ACC112 (cell line): ENCODE measurements around the gene TRUB1.
A peak's percentile ranks its signal among the peaks of the same experiment; 100 is the strongest.

Source experiments
- H2AFZ ChIP-seq: fragments of 200-600 bp; sonication (generic); one replicate; pipeline ENCODE4 v1.6.0; 2017; ENCODE audit warnings: antibody characterized with exemption, low read length; ENCODE audit not compliant: unreplicated experiment
- H3K27ac ChIP-seq: fragments of 200-600 bp; sonication (generic); 2 replicates; pipeline ENCODE4 v1.5.1; 2014; ENCODE audit warnings: low read depth, mild to moderate bottlenecking, antibody characterized with exemption, low read length, moderate library complexity
- H3K27me3 ChIP-seq: fragments of 200-600 bp; sonication (generic); 2 replicates; pipeline ENCODE4 v1.6.1; 2014; ENCODE audit warnings: mild to moderate bottlenecking, antibody characterized with exemption, low read length, moderate library complexity, mixed read lengths; ENCODE audit not compliant: insufficient read depth
- H3K36me3 ChIP-seq: fragments of 200-600 bp; sonication (generic); 2 replicates; pipeline ENCODE4 v1.6.1; 2016; ENCODE audit warnings: mild to moderate bottlenecking, antibody characterized with exemption, low read length, moderate library complexity, mixed read lengths; ENCODE audit not compliant: insufficient read depth
- H3K4me1 ChIP-seq: fragments of 200-600 bp; sonication (generic); one replicate; pipeline ENCODE4 v1.6.1; 2016; ENCODE audit warnings: low read length, mixed read lengths; ENCODE audit not compliant: insufficient read depth, unreplicated experiment, control insufficient read depth
- H3K4me3 ChIP-seq: fragments of 200-600 bp; sonication (generic); 2 replicates; pipeline ENCODE4 v1.5.1; 2014; ENCODE audit warnings: mild to moderate bottlenecking, low read depth, low read length
- H3K79me2 ChIP-seq: fragments of 200-600 bp; sonication (generic); one replicate; pipeline ENCODE4 v1.6.0; 2016; ENCODE audit warnings: low read length; ENCODE audit not compliant: control insufficient read depth, unreplicated experiment, insufficient read depth

Gene TRUB1

GRCh38 chr10:115001506-115002381 lies 63.7 kb downstream of the TRUB1 start:
- peak overlapping the region; percentile 54; the same call in 1 of the 2 replicates for H3K4me3 ChIP-seq

GRCh38 chr10:115003396-115003795 lies 65.4 kb downstream of the TRUB1 start:
- Histone ChIP-seq H3K27ac (no peak overlapping the region), H3K4me1 (no peaks in the 10 kb centered on the region), H3K79me2 (no peaks in the 10 kb centered on the region), H3K36me3 (no peaks in the 10 kb centered on the region), H3K27me3 (peaks cover 9% of the 10 kb centered on the region; the same call in 1 of the 2 replicates), H3K4me3 (no peak overlapping the region), H2AFZ (no peak overlapping the region)

More at GRCh38 chr10:115001506-115002381, 63.7 kb downstream of the TRUB1 start:
- Histone ChIP-seq H3K79me2 (no peaks in the 10 kb centered on the region), H3K4me1 (no peaks in the 10 kb centered on the region), H3K27me3 (peaks cover 9% of the 10 kb centered on the region; the same call in 1 of the 2 replicates), H3K36me3 (no peaks in the 10 kb centered on the region), H3K27ac (no peak overlapping the region), H2AFZ (peak overlapping the region; percentile 50)

- H3K4me1 ChIP-seq, result no peaks in the 10 kb centered on the region
- H2AFZ ChIP-seq, result no peak overlapping the region
- no peaks in the 10 kb centered on the region for H3K79me2 ChIP-seq
- peaks cover 10% of the 10 kb centered on the region; the same call in 1 of the 2 replicates for H3K27me3 ChIP-seq
- no peak overlapping the region for H3K4me3 ChIP-seq
- no peaks in the 10 kb centered on the region for H3K36me3 ChIP-seq
- H3K27ac ChIP-seq, result no peak overlapping the region
These were observed 66.4 kb downstream of the TRUB1 start for GRCh38 chr10:115004236-115004862.

- H3K4me1 ChIP-seq, result no peaks in the 10 kb centered on the region
- no peak overlapping the region for H2AFZ ChIP-seq
- H3K27ac ChIP-seq, result no peak overlapping the region
- peaks cover 16% of the 10 kb centered on the region; the same call in 1 of the 2 replicates for H3K27me3 ChIP-seq
- H3K79me2 ChIP-seq, result no peaks in the 10 kb centered on the region
- H3K36me3 ChIP-seq, result no peaks in the 10 kb centered on the region
- no peak overlapping the region for H3K4me3 ChIP-seq
These were observed 67.8 kb downstream of the TRUB1 start for GRCh38 chr10:115005771-115006170.

GRCh38 chr10:115018185-115018931 lies 80.4 kb downstream of the TRUB1 start:
- Histone ChIP-seq H3K4me1 (no peaks in the 10 kb centered on the region), H3K79me2 (no peaks in the 10 kb centered on the region), H3K4me3 (no peak overlapping the region), H3K27ac (no peak overlapping the region), H2AFZ (no peak overlapping the region), H3K36me3 (no peaks in the 10 kb centered on the region), H3K27me3 (peaks cover 4% of the 10 kb centered on the region; the same call in 1 of the 2 replicates)

GRCh38 chr10:115020449-115020848 lies 82.5 kb downstream of the TRUB1 start:
- H3K4me1 ChIP-seq, result no peaks in the 10 kb centered on the region
- H3K4me3 ChIP-seq, result no peak overlapping the region
- no peaks in the 10 kb centered on the region for H3K79me2 ChIP-seq
- H3K36me3 ChIP-seq, result no peaks in the 10 kb centered on the region
- H3K27ac ChIP-seq, result no peak overlapping the region
- peaks cover 9% of the 10 kb centered on the region; the same call in 1 of the 2 replicates for H3K27me3 ChIP-seq
- H2AFZ ChIP-seq, result no peak overlapping the region

GRCh38 chr10:115022733-115023132 lies 84.7 kb downstream of the TRUB1 start:
- Histone ChIP-seq H3K36me3 (no peaks in the 10 kb centered on the region), H3K4me3 (no peak overlapping the region), H3K27ac (no peak overlapping the region), H2AFZ (no peak overlapping the region), H3K4me1 (no peaks in the 10 kb centered on the region), H3K27me3 (0 out of 2 replicates have a peak, but pooled peaks cover 5% of the 10 kb centered on the region), H3K79me2 (no peaks in the 10 kb centered on the region)

GRCh38 chr10:115023715-115024114 lies 85.7 kb downstream of the TRUB1 start:
- H3K4me3 ChIP-seq, result no peak overlapping the region
- H2AFZ ChIP-seq, result no peak overlapping the region
- no peaks in the 10 kb centered on the region for H3K4me1 ChIP-seq
- no peaks in the 10 kb centered on the region for H3K36me3 ChIP-seq
- H3K27me3 ChIP-seq, result 0 out of 2 replicates have a peak, but pooled peaks cover 5% of the 10 kb centered on the region
- no peak overlapping the region for H3K27ac ChIP-seq
- no peaks in the 10 kb centered on the region for H3K79me2 ChIP-seq

- no peak overlapping the region for H3K4me3 ChIP-seq
- H3K4me1 ChIP-seq, result no peaks in the 10 kb centered on the region
- H2AFZ ChIP-seq, result no peak overlapping the region
- no peak overlapping the region for H3K27ac ChIP-seq
- no peaks in the 10 kb centered on the region for H3K36me3 ChIP-seq
- 0 out of 2 replicates have a peak, but pooled peaks cover 5% of the 10 kb centered on the region for H3K27me3 ChIP-seq
- no peaks in the 10 kb centered on the region for H3K79me2 ChIP-seq
These were observed 86.4 kb downstream of the TRUB1 start for GRCh38 chr10:115024371-115024770.

GRCh38 chr10:115026056-115026745 lies 88.2 kb downstream of the TRUB1 start:
- Histone ChIP-seq H3K4me1 (no peaks in the 10 kb centered on the region), H3K27me3 (0 out of 2 replicates have a peak, but pooled peaks cover 5% of the 10 kb centered on the region)

More at GRCh38 chr10:115026056-115026745, 88.2 kb downstream of the TRUB1 start:
- Histone ChIP-seq H3K36me3 (no peaks in the 10 kb centered on the region), H2AFZ (no peak overlapping the region), H3K4me3 (no peak overlapping the region), H3K27ac (no peak overlapping the region), H3K79me2 (no peaks in the 10 kb centered on the region)
